Breast epithelium (tissue), 4 donors: ENCODE data around the gene ZNFX1. TPM values are rescaled to one million over a fixed set of nuclear protein-coding genes. Genes with fewer than 3 reads are reported as not detected.

Source experiments
- DNase-seq, 2 donors: peaks; one replicate each; pipeline ENCODE4 v3.0.0-alpha.2; 2019; ENCODE audit warnings: low spot score in 2 of 2
- H3K27ac ChIP-seq, 2 donors: fragments of 200-600 bp; sonication (generic) in 1 of 2; one replicate each; pipeline ENCODE4 v1.5.1; 2016 to 2019; ENCODE audit warnings: mild to moderate bottlenecking in 1 of 2
- H3K27me3 ChIP-seq, 2 donors: fragments of 200-600 bp; sonication (generic) in 1 of 2; one replicate each; pipeline versions ENCODE4 v1.5.1 to v1.6.0; 2017 to 2019; ENCODE audit warnings: control low read depth in 1 of 2, mild to moderate bottlenecking in 1 of 2
- H3K36me3 ChIP-seq: fragments of 200-600 bp; one replicate; pipeline ENCODE4 v1.5.1; 2019
- H3K4me1 ChIP-seq, 2 donors: fragments of 200-600 bp; sonication (generic); one replicate each; pipeline ENCODE4 v1.5.1; 2016 to 2019; ENCODE audit warnings: control low read depth in 1 of 2
- H3K4me3 ChIP-seq, 3 donors: fragments of 200-600 bp; sonication (generic); 1 replicate in 2 of 3; 2 replicates in 1 of 3; pipeline ENCODE4 v1.5.1; 2016 to 2019; ENCODE audit warnings: mild to moderate bottlenecking in 3 of 3, moderate library complexity in 2 of 3
- H3K9me3 ChIP-seq, 2 donors: fragments of 200-600 bp; sonication (generic) in 1 of 2; one replicate each; pipeline ENCODE4 v1.5.1; 2016 to 2019; ENCODE audit warnings: control low read depth in 1 of 2
- CTCF ChIP-seq, 3 donors: fragments of 450-650 bp; IDR thresholded peaks; one replicate each; pipeline ENCODE4 v1.5.1; 2016 to 2017; ENCODE audit warnings: antibody characterized with exemption in 3 of 3, mild to moderate bottlenecking in 3 of 3, moderate library complexity in 3 of 3
- POLR2A ChIP-seq: fragments of 450-650 bp; IDR thresholded peaks from one replicate; pipeline ENCODE4 v1.6.1; 2016; ENCODE audit warnings: antibody characterized with exemption, mild to moderate bottlenecking, moderate library complexity
- POLR2AphosphoS5 ChIP-seq, 3 donors: sonication (generic); formaldehyde crosslinking; IDR thresholded peaks; one replicate each; pipeline ENCODE4 v1.6.1; 2017; ENCODE audit warnings: antibody characterized with exemption in 3 of 3
- intact Hi-C: fragments of 100-400 bp; cut with DNase I; formaldehyde crosslinking; loops from one replicate; pipeline ENCODE4 v1.15.1; 2023; ENCODE audit warnings: low total_unique reads
- total RNA-seq, 3 donors: library from RNA; depleted of rRNA; stranded (reverse); fragments of >200 nt; gene quantifications; one replicate each; pipeline ENCODE4 v1.1.0, GENCODE V29; 2016

Gene ZNFX1
- total RNA-seq, 3 donors from 2014 or later = 36.3 to 42.1 (median 36.7) TPM

GRCh38 chr20:49283703-49284625, 6.1 kb upstream of the ZNFX1 start:
- Histone ChIP-seq H3K27me3 (no peaks in the 10 kb centered on the region), H3K36me3 (peaks cover 25% of the 10 kb centered on the region), H3K27ac (peak overlapping the region in 1 of 2 donors; percentile 42), H3K4me1 (peaks cover 0 to 4% of the 10 kb centered on the region in 2 donors), H3K4me3 (peak overlapping the region in 1 of 3 donors; percentile 97), H3K9me3 (peaks cover 50 to 88% of the 10 kb centered on the region in 2 donors)
- no peak for DNase-seq
- no peak for TF ChIP-seq CTCF (IDR thresholded peaks at IDR 0.05)
- no peak for TF ChIP-seq POLR2AphosphoS5 (IDR thresholded peaks at IDR 0.05)
- no peak for TF ChIP-seq POLR2A
- intact Hi-C loops = no loop called here

GRCh38 chr20:49283176-49283702, 5.4 kb upstream of the ZNFX1 start:
- intact Hi-C loops = no loop called here
- DNase-seq = no peak
- Histone ChIP-seq H3K27me3 (no peaks in the 10 kb centered on the region), H3K27ac (peak overlapping the region; percentile 5 to 42), H3K4me1 (peaks cover 0 to 4% of the 10 kb centered on the region in 2 donors), H3K36me3 (peaks cover 25% of the 10 kb centered on the region), H3K9me3 (peaks cover 50 to 85% of the 10 kb centered on the region in 2 donors), H3K4me3 (peak overlapping the region in 1 of 3 donors; percentile 97)
- no peak for TF ChIP-seq POLR2A

- peaks cover 0 to 4% of the 10 kb centered on the region in 2 donors for H3K4me1 ChIP-seq
- no peak for TF ChIP-seq CTCF (IDR thresholded peaks at IDR 0.05)
- intact Hi-C loops = no loop called here
Observed at GRCh38 chr20:49282584-49283171, 4.8 kb upstream of the ZNFX1 start.

GRCh38 chr20:49281913-49282467, 4.1 kb upstream of the ZNFX1 start:
- H3K27me3 ChIP-seq = no peaks in the 10 kb centered on the region
- H3K4me1 ChIP-seq = peaks cover 0 to 4% of the 10 kb centered on the region in 2 donors
- no peak for DNase-seq
- peaks cover 25% of the 10 kb centered on the region for H3K36me3 ChIP-seq
- peak overlapping the region; percentile 33 to 98 for H3K27ac ChIP-seq
- no peak for TF ChIP-seq POLR2A
- intact Hi-C loops = no loop called here
- H3K4me3 ChIP-seq = peak overlapping the region in 1 of 3 donors; percentile 97
- H3K9me3 ChIP-seq = peaks cover 42 to 74% of the 10 kb centered on the region in 2 donors

More at GRCh38 chr20:49282584-49283171, 4.8 kb upstream of the ZNFX1 start:
- DNase-seq = no peak
- peak overlapping the region in 1 of 3 donors; percentile 97 for H3K4me3 ChIP-seq
- H3K27me3 ChIP-seq = no peaks in the 10 kb centered on the region
- H3K9me3 ChIP-seq = peaks cover 49 to 81% of the 10 kb centered on the region in 2 donors
- peak overlapping the region in 1 of 2 donors; percentile 98 for H3K27ac ChIP-seq
- peaks cover 25% of the 10 kb centered on the region for H3K36me3 ChIP-seq

GRCh38 chr20:49281059-49281912, 3.4 kb upstream of the ZNFX1 start:
- intact Hi-C loops = no loop called here
- peaks cover 3 to 9% of the 10 kb centered on the region in 2 donors for H3K4me1 ChIP-seq
- TF ChIP-seq POLR2A (no peak), POLR2AphosphoS5 (IDR thresholded peaks at IDR 0.05) (peak in 1 of 3 donors; percentile 49)
- peak in 1 of 2 donors; percentile 27 for DNase-seq
- peaks cover 25% of the 10 kb centered on the region for H3K36me3 ChIP-seq
- no peaks in the 10 kb centered on the region for H3K27me3 ChIP-seq
- H3K9me3 ChIP-seq = peaks cover 35 to 67% of the 10 kb centered on the region in 2 donors
- H3K27ac ChIP-seq = peak overlapping the region; percentile 33 to 98
- peak overlapping the region in 1 of 3 donors; percentile 97 for H3K4me3 ChIP-seq
